Neural progenitor cell (in vitro differentiated cells): Measurements from ENCODE around the gene SNUPN. TPM values are rescaled to one million over a fixed set of nuclear protein-coding genes. Genes with fewer than 3 reads are reported as not detected.

Experiments used
- DNase-seq: peaks from one replicate; pipeline ENCODE4 v3.0.0-alpha.2; 2016; ENCODE audit warnings: low spot score
- H2AFZ ChIP-seq: fragments of 200-600 bp; sonication (generic); replicated peaks from 2 replicates; pipeline ENCODE4 v1.6.1; 2016; ENCODE audit warnings: antibody characterized with exemption
- H3F3A ChIP-seq: fragments of 200-600 bp; sonication (generic); 2 replicates; pipeline ENCODE4 v1.6.1; 2016; ENCODE audit warnings: antibody characterized with exemption, low read depth
- H3K27ac ChIP-seq: fragments of 200-600 bp; sonication (generic); 2 replicates; pipeline ENCODE4 v1.5.1; 2016; ENCODE audit warnings: mild to moderate bottlenecking
- H3K27me3 ChIP-seq: fragments of 200-600 bp; sonication (generic); 2 replicates; pipeline ENCODE4 v1.6.1; 2016; ENCODE audit warnings: mild to moderate bottlenecking, moderate library complexity
- H3K36me3 ChIP-seq: fragments of 200-600 bp; sonication (generic); 2 replicates; pipeline ENCODE4 v1.5.1; 2016
- H3K4me1 ChIP-seq: fragments of 200-600 bp; sonication (generic); 2 replicates; pipeline ENCODE4 v1.6.1; 2016; ENCODE audit warnings: mixed run types
- H3K4me2 ChIP-seq: fragments of 200-600 bp; sonication (generic); 2 replicates; pipeline ENCODE4 v1.6.1; 2016
- H3K4me3 ChIP-seq: fragments of 200-600 bp; sonication (generic); 2 replicates; pipeline ENCODE4 v1.5.1; 2016
- H3K79me2 ChIP-seq: fragments of 200-600 bp; sonication (generic); 2 replicates; pipeline ENCODE4 v1.6.1; 2016; ENCODE audit warnings: low read depth
- H3K9ac ChIP-seq: fragments of 200-600 bp; sonication (generic); 2 replicates; pipeline ENCODE4 v1.6.1; 2016
- H3K9me3 ChIP-seq: fragments of 200-600 bp; sonication (generic); 2 replicates; pipeline ENCODE4 v1.5.1; 2016; ENCODE audit warnings: low read depth
- H4K20me1 ChIP-seq: fragments of 200-600 bp; sonication (generic); 2 replicates; pipeline ENCODE4 v1.6.1; 2016; ENCODE audit warnings: low read depth
- H3K27ac Mint-ChIP-seq: 3 replicates; pipeline ENCODE4 v1.8.0; 2021; ENCODE audit warnings: mixed read lengths
- H3K27me3 Mint-ChIP-seq: 2 replicates; pipeline ENCODE4 v1.8.0; 2022; ENCODE audit warnings: low read depth, mild to moderate bottlenecking, inconsistent platforms, moderate library complexity, mixed read lengths; ENCODE audit not compliant: insufficient read depth
- H3K36me3 Mint-ChIP-seq: 3 replicates; pipeline ENCODE4 v1.8.0; 2021; ENCODE audit warnings: mixed read lengths
- H3K4me1 Mint-ChIP-seq: 3 replicates; pipeline ENCODE4 v1.8.0; 2021; ENCODE audit warnings: mixed read lengths
- H3K4me3 Mint-ChIP-seq: 3 replicates; pipeline ENCODE4 v1.8.0; 2021; ENCODE audit warnings: mild to moderate bottlenecking, moderate library complexity, mixed read lengths
- H3K9me3 Mint-ChIP-seq: 3 replicates; pipeline ENCODE4 v1.8.0; 2020; ENCODE audit warnings: mixed read lengths
- CTCF ChIP-seq: fragments of 200-600 bp; sonication (generic); IDR thresholded peaks from 2 replicates; pipeline ENCODE4 v1.5.1; 2017; ENCODE audit warnings: antibody characterized with exemption, mild to moderate bottlenecking
- EZH2 ChIP-seq: fragments of 200-600 bp; sonication (generic); IDR thresholded peaks from 2 replicates; pipeline ENCODE4 v1.6.1; 2017; ENCODE audit warnings: antibody characterized with exemption, mild to moderate bottlenecking, moderate library complexity
- EZH2phosphoT487 ChIP-seq: fragments of 200-600 bp; sonication (generic); IDR thresholded peaks from 2 replicates; pipeline ENCODE4 v1.6.1; 2017; ENCODE audit warnings: antibody characterized with exemption
- total RNA-seq: library from RNA; depleted of rRNA; stranded (reverse); fragments of >200 nt; gene quantifications from 2 replicates; pipeline ENCODE4 v1.2.3, GENCODE V29; 2015; ENCODE audit warnings: low replicate concordance

The SNUPN gene
- total RNA-seq, 1 donor from 2014 or later, result 18.4 TPM

- Histone ChIP-seq H3K4me2 (no peak overlapping the region), H2AFZ (no peak overlapping the region), H3K27me3 (no peaks in the 10 kb centered on the region), H3K27ac (no peak overlapping the region), H3K4me3 (no peak overlapping the region), H3K9ac (no peak overlapping the region), H3K79me2 (peaks cover 38% of the 10 kb centered on the region), H3K4me1 (peaks cover 23% of the 10 kb centered on the region), H3K36me3 (no peaks in the 10 kb centered on the region), H4K20me1 (peaks cover 70% of the 10 kb centered on the region), H3F3A (no peaks in the 10 kb centered on the region), H3K9me3 (no peaks in the 10 kb centered on the region)
- H3K27ac Mint-ChIP-seq, result no peak overlapping the region
- H3K4me3 Mint-ChIP-seq, result no peak overlapping the region
- no peaks in the 10 kb centered on the region for H3K9me3 Mint-ChIP-seq
- H3K4me1 Mint-ChIP-seq, result peaks cover 22% of the 10 kb centered on the region
- no peak for TF ChIP-seq EZH2phosphoT487
- no peak for TF ChIP-seq EZH2
- no peak for TF ChIP-seq CTCF
- DNase-seq, result no peak
- no peaks in the 10 kb centered on the region for H3K27me3 Mint-ChIP-seq
- peaks cover 6% of the 10 kb centered on the region for H3K36me3 Mint-ChIP-seq
These were observed 30.8 kb upstream of the SNUPN start for GRCh38 chr15:75656331-75656730.

GRCh38 chr15:75655931-75656330, 30.4 kb upstream of the SNUPN start:
- Histone ChIP-seq H3K27ac (no peak overlapping the region), H3K9ac (no peak overlapping the region), H3K36me3 (no peaks in the 10 kb centered on the region), H3K79me2 (peaks cover 42% of the 10 kb centered on the region), H3F3A (no peaks in the 10 kb centered on the region), H2AFZ (no peak overlapping the region), H4K20me1 (peaks cover 73% of the 10 kb centered on the region), H3K4me1 (peaks cover 27% of the 10 kb centered on the region), H3K9me3 (no peaks in the 10 kb centered on the region), H3K27me3 (no peaks in the 10 kb centered on the region), H3K4me2 (no peak overlapping the region), H3K4me3 (no peak overlapping the region)
- H3K4me3 Mint-ChIP-seq, result no peak overlapping the region
- H3K9me3 Mint-ChIP-seq, result no peaks in the 10 kb centered on the region
- no peak for TF ChIP-seq CTCF
- TF ChIP-seq EZH2, result no peak
- no peak for TF ChIP-seq EZH2phosphoT487
- H3K36me3 Mint-ChIP-seq, result peaks cover 10% of the 10 kb centered on the region
- no peak overlapping the region for H3K27ac Mint-ChIP-seq
- no peaks in the 10 kb centered on the region for H3K27me3 Mint-ChIP-seq
- H3K4me1 Mint-ChIP-seq, result peaks cover 26% of the 10 kb centered on the region
- DNase-seq, result no peak

GRCh38 chr15:75654201-75654907, 28.8 kb upstream of the SNUPN start:
- TF ChIP-seq EZH2, result no peak
- no peak for TF ChIP-seq CTCF
- no peak for TF ChIP-seq EZH2phosphoT487
- Histone ChIP-seq H3K36me3 (no peaks in the 10 kb centered on the region), H2AFZ (no peak overlapping the region), H3K4me1 (peaks cover 38% of the 10 kb centered on the region), H3K27me3 (no peaks in the 10 kb centered on the region), H3K9ac (peak overlapping the region; percentile 32), H4K20me1 (peaks cover 83% of the 10 kb centered on the region), H3K4me3 (no peak overlapping the region), H3K79me2 (peaks cover 58% of the 10 kb centered on the region), H3K9me3 (no peaks in the 10 kb centered on the region), H3K27ac (no peak overlapping the region), H3F3A (no peaks in the 10 kb centered on the region), H3K4me2 (no peak overlapping the region)
- peaks cover 42% of the 10 kb centered on the region for H3K4me1 Mint-ChIP-seq
- peaks cover 18% of the 10 kb centered on the region for H3K36me3 Mint-ChIP-seq
- no peak overlapping the region for H3K4me3 Mint-ChIP-seq
- H3K27me3 Mint-ChIP-seq, result peaks cover 2% of the 10 kb centered on the region
- DNase-seq, result no peak
- H3K27ac Mint-ChIP-seq, result no peak overlapping the region
- H3K9me3 Mint-ChIP-seq, result no peaks in the 10 kb centered on the region
